PC-9 (cell line): ENCODE data around the gene XRCC5. TPM values are rescaled to one million over a fixed set of nuclear protein-coding genes. Genes with fewer than 3 reads are reported as not detected.

Experiments used
- BruUV-seq: library from RNA; stranded (reverse); fragments of 400-500 nt; replicated peaks from 2 replicates; lab custom pipeline; 2021; lab: Mats Ljungman, UMichigan
- CTCF ChIA-PET: fragments of 300-600 bp; sonication (Branson Sonifier 250); formaldehyde crosslinking; loops from one replicate; lab custom pipeline; 2022; ENCODE audit warnings: antibody characterized with exemption; lab: Charles Lee
- POLR2A ChIA-PET: fragments of 300-600 bp; sonication (Branson Sonifier 250); formaldehyde crosslinking; loops from one replicate; lab custom pipeline; 2022; ENCODE audit warnings: antibody characterized with exemption; ENCODE audit not compliant: unreplicated experiment; lab: Charles Lee
- DNase-seq, 2 experiments: peaks; one replicate each; pipeline versions ENCODE4 v3.0.0 to v3.0.0-alpha.2; 2015 to 2022; ENCODE audit warnings: mixed read lengths in 1 of 2
- H2AFZ ChIP-seq: fragments of 200-600 bp; sonication (generic); 2 replicates; pipeline ENCODE4 v1.8.1; 2017; ENCODE audit warnings: antibody characterized with exemption
- H3F3A ChIP-seq: fragments of 200-600 bp; sonication (generic); 2 replicates; pipeline ENCODE4 v1.8.1; 2017; ENCODE audit warnings: antibody characterized with exemption, mild to moderate bottlenecking, low read depth; ENCODE audit not compliant: insufficient read depth
- H3K27ac ChIP-seq: fragments of 200-600 bp; sonication (generic); 2 replicates; pipeline ENCODE4 v1.6.1; 2016; ENCODE audit warnings: mixed run types
- H3K27me3 ChIP-seq: fragments of 200-600 bp; sonication (generic); 2 replicates; pipeline ENCODE4 v1.6.1; 2016; ENCODE audit warnings: low read depth, mixed run types; ENCODE audit not compliant: insufficient read depth
- H3K36me3 ChIP-seq: fragments of 200-600 bp; sonication (generic); 2 replicates; pipeline ENCODE4 v1.6.1; 2016; ENCODE audit warnings: low read depth, mixed run types
- H3K4me1 ChIP-seq: fragments of 200-600 bp; sonication (generic); replicated peaks from 2 replicates; pipeline ENCODE4 v1.6.1; 2016; ENCODE audit warnings: mixed run types; ENCODE audit not compliant: insufficient read depth
- H3K4me2 ChIP-seq: fragments of 200-600 bp; sonication (generic); 2 replicates; pipeline ENCODE4 v1.6.1; 2017; ENCODE audit warnings: mixed run types
- H3K4me3 ChIP-seq: fragments of 200-600 bp; sonication (generic); 2 replicates; pipeline ENCODE4 v1.6.1; 2016; ENCODE audit warnings: mixed run types
- H3K79me2 ChIP-seq: fragments of 200-600 bp; sonication (generic); 2 replicates; pipeline ENCODE4 v1.6.1; 2017; ENCODE audit warnings: low read depth, mixed run types
- H3K9me2 ChIP-seq: fragments of 200-600 bp; sonication (generic); 2 replicates; pipeline ENCODE4 v1.8.1; 2017; ENCODE audit warnings: mild to moderate bottlenecking; ENCODE audit not compliant: insufficient read depth
- H3K9me3 ChIP-seq: fragments of 200-600 bp; sonication (generic); 2 replicates; pipeline ENCODE4 v1.8.1; 2016; ENCODE audit warnings: low read depth; ENCODE audit not compliant: insufficient read depth
- H4K20me1 ChIP-seq: fragments of 200-600 bp; sonication (generic); 2 replicates; pipeline ENCODE4 v1.8.1; 2017; ENCODE audit not compliant: insufficient read depth
- CTCF ChIP-seq: fragments of 200-600 bp; sonication (generic); conservative IDR thresholded peaks from 2 replicates; pipeline ENCODE4 v1.6.1; 2017; ENCODE audit warnings: mixed run types, antibody characterized with exemption, mild to moderate bottlenecking, moderate library complexity
- EZH2 ChIP-seq: fragments of 200-600 bp; sonication (generic); IDR thresholded peaks from 2 replicates; pipeline ENCODE4 v1.8.0; 2017; ENCODE audit warnings: antibody characterized with exemption, low read depth
- intact Hi-C: fragments of 100-400 bp; cut with micrococcal nuclease; formaldehyde crosslinking; loops from one replicate; pipeline ENCODE4 v1.10.0; 2022; ENCODE audit not compliant: unreplicated experiment
- total RNA-seq: library from RNA; stranded (reverse); gene quantifications from 2 replicates; pipeline ENCODE4 v1.2.3, GENCODE V29; 2021

Gene XRCC5
- total RNA-seq, 1 experiment from 2014 or later: 275 TPM

DNA sequence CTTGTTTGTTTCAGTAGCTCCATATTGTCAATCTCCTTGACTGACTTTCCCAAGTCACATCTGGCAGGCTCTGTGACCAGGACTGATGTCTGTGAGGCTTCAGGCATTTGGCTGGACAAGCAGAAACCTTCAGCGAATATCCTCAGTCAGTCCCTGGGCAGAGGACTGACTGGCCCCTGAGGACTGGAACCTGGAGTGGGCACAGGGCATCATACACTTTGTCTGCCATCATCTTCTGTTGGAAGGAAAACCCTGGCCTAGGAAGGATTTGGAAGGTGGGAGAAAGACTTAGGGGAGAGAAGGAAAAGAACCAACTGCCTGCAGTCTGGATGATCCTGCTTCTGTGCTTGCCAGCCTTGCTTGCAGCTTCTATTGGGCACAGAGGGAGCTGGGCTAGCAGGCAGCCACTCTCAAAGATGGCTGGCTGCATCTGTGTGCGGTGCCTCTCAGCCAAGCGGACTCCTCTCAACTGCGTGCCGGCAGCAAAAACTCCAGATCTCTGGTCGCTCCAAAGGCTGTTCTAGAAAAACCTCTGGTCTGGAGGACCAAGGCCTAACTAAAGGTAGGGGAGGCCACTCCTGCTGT, 136.3 kb downstream of the XRCC5 start:
- intact Hi-C loops: no loop called here
- POLR2A ChIA-PET: no interaction called here
- TF ChIP-seq EZH2: no peak
- TF ChIP-seq CTCF: no peak
- Histone ChIP-seq H3K27ac (no peak overlapping the region), H3K79me2 (no peaks in the 10 kb centered on the region), H3K9me2 (no peaks in the 10 kb centered on the region), H3K36me3 (no peaks in the 10 kb centered on the region), H3K9me3 (no peaks in the 10 kb centered on the region), H3K4me2 (no peak overlapping the region), H3K4me1 (no peaks in the 10 kb centered on the region), H3K4me3 (no peak overlapping the region), H2AFZ (no peak overlapping the region), H4K20me1 (no peaks in the 10 kb centered on the region), H3F3A (no peaks in the 10 kb centered on the region), H3K27me3 (no peaks in the 10 kb centered on the region)
- no peak for DNase-seq
- CTCF ChIA-PET: no interaction called here
- no TSS peak for BruUV-seq

DNA sequence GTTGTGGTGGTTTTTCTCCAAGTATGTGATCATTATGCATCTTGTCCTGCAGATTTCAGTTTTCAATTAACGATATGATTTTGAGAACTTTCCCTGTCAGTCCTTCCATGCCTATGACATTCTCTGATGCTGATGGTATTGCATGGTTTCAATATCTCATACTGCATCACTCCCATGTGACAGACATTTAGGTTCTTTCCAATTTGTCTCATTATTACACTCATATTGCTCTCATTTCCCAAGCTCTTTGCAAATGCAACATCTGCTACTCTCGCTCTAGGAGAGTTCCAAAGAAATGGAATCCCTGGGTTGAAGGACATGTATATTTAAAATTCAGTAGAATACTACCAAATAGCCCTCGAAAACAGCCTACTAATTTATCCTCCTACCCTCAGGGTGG, 137.6 kb downstream of the XRCC5 start:
- no peak overlapping the region for H2AFZ ChIP-seq
- H4K20me1 ChIP-seq: no peaks in the 10 kb centered on the region
- BruUV-seq: no TSS peak
- no peaks in the 10 kb centered on the region for H3K27me3 ChIP-seq
- POLR2A ChIA-PET: no interaction called here
- CTCF ChIA-PET: no interaction called here
- no peaks in the 10 kb centered on the region for H3K36me3 ChIP-seq
- intact Hi-C loops: no loop called here
- TF ChIP-seq EZH2: no peak
- TF ChIP-seq CTCF: no peak
- no peaks in the 10 kb centered on the region for H3K79me2 ChIP-seq
- H3K9me3 ChIP-seq: no peaks in the 10 kb centered on the region
- H3K9me2 ChIP-seq: no peaks in the 10 kb centered on the region
- no peak overlapping the region for H3K27ac ChIP-seq
- no peak for DNase-seq
- H3K4me3 ChIP-seq: no peak overlapping the region
- no peaks in the 10 kb centered on the region for H3F3A ChIP-seq
- no peaks in the 10 kb centered on the region for H3K4me1 ChIP-seq
- no peak overlapping the region for H3K4me2 ChIP-seq

Other genes with a start within 250 kb of the XRCC5 start
- gene MREG, start 95.8 kb upstream of the XRCC5 start, total RNA-seq: 23.0 and 27.5 TPM in 2 replicates
- 10.8 and 16.0 TPM in 2 replicates for gene PECR, start 27.5 kb upstream of the XRCC5 start, total RNA-seq
- 0.46 and 0.58 TPM in 2 replicates for gene TMEM169, start 27.4 kb upstream of the XRCC5 start, total RNA-seq